Breast epithelium (tissue), 4 donors: ENCODE results near the gene IFNLR1. TPM values are rescaled to one million over a fixed set of nuclear protein-coding genes. Genes with fewer than 3 reads are reported as not detected.

Source experiments
- DNase-seq, 2 donors: peaks; one replicate each; pipeline ENCODE4 v3.0.0-alpha.2; 2019; ENCODE audit warnings: low spot score in 2 of 2
- H3K27ac ChIP-seq, 2 donors: fragments of 200-600 bp; sonication (generic) in 1 of 2; one replicate each; pipeline ENCODE4 v1.5.1; 2016 to 2019; ENCODE audit warnings: mild to moderate bottlenecking in 1 of 2
- H3K27me3 ChIP-seq, 2 donors: fragments of 200-600 bp; sonication (generic) in 1 of 2; one replicate each; pipeline versions ENCODE4 v1.5.1 to v1.6.0; 2017 to 2019; ENCODE audit warnings: control low read depth in 1 of 2, mild to moderate bottlenecking in 1 of 2
- H3K36me3 ChIP-seq: fragments of 200-600 bp; one replicate; pipeline ENCODE4 v1.5.1; 2019
- H3K4me1 ChIP-seq, 2 donors: fragments of 200-600 bp; sonication (generic); one replicate each; pipeline ENCODE4 v1.5.1; 2016 to 2019; ENCODE audit warnings: control low read depth in 1 of 2
- H3K4me3 ChIP-seq, 3 donors: fragments of 200-600 bp; sonication (generic); 1 replicate in 2 of 3; 2 replicates in 1 of 3; pipeline ENCODE4 v1.5.1; 2016 to 2019; ENCODE audit warnings: mild to moderate bottlenecking in 3 of 3, moderate library complexity in 2 of 3
- H3K9me3 ChIP-seq, 2 donors: fragments of 200-600 bp; sonication (generic) in 1 of 2; one replicate each; pipeline ENCODE4 v1.5.1; 2016 to 2019; ENCODE audit warnings: control low read depth in 1 of 2
- CTCF ChIP-seq, 3 donors: fragments of 450-650 bp; IDR thresholded peaks; one replicate each; pipeline ENCODE4 v1.5.1; 2016 to 2017; ENCODE audit warnings: antibody characterized with exemption in 3 of 3, mild to moderate bottlenecking in 3 of 3, moderate library complexity in 3 of 3
- POLR2A ChIP-seq: fragments of 450-650 bp; IDR thresholded peaks from one replicate; pipeline ENCODE4 v1.6.1; 2016; ENCODE audit warnings: antibody characterized with exemption, mild to moderate bottlenecking, moderate library complexity
- POLR2AphosphoS5 ChIP-seq, 3 donors: sonication (generic); formaldehyde crosslinking; IDR thresholded peaks; one replicate each; pipeline ENCODE4 v1.6.1; 2017; ENCODE audit warnings: antibody characterized with exemption in 3 of 3
- intact Hi-C: fragments of 100-400 bp; cut with DNase I; formaldehyde crosslinking; loops from one replicate; pipeline ENCODE4 v1.15.1; 2023; ENCODE audit warnings: low total_unique reads
- total RNA-seq, 3 donors: library from RNA; depleted of rRNA; stranded (reverse); fragments of >200 nt; gene quantifications; one replicate each; pipeline ENCODE4 v1.1.0, GENCODE V29; 2016

IFNLR1 gene
- total RNA-seq, 3 donors from 2014 or later, result under 0.01 to 10.7 (median 3.9) TPM

- intact Hi-C loops, result loop anchor here (5.0 kb wide), 1 partner anchor 71 kb away; no protein-coding TSS in a partner anchor
- DNase-seq, result no peak
Measured at GRCh38 chr1:24206083-24206464, 19.0 kb upstream of the IFNLR1 start.

GRCh38 chr1:24205345-24206082, 18.4 kb upstream of the IFNLR1 start:
- Histone ChIP-seq H3K4me1 (peaks cover 13 to 14% of the 10 kb centered on the region in 2 donors), H3K9me3 (no peaks in the 10 kb centered on the region), H3K4me3 (no peak overlapping the region), H3K36me3 (no peaks in the 10 kb centered on the region), H3K27ac (no peak overlapping the region), H3K27me3 (no peaks in the 10 kb centered on the region)
- TF ChIP-seq POLR2A, result no peak
- TF ChIP-seq CTCF (IDR thresholded peaks at IDR 0.05), result no peak
- TF ChIP-seq POLR2AphosphoS5 (IDR thresholded peaks at IDR 0.05), result no peak
- DNase-seq, result no peak
- intact Hi-C loops, result loop anchor here (5.0 kb wide), 1 partner anchor 72 kb away; no protein-coding TSS in a partner anchor

More at GRCh38 chr1:24206083-24206464, 19.0 kb upstream of the IFNLR1 start:
- H3K4me1 ChIP-seq, result peaks cover 13 to 14% of the 10 kb centered on the region in 2 donors
- no peak for TF ChIP-seq CTCF (IDR thresholded peaks at IDR 0.05)
- H3K4me3 ChIP-seq, result no peak overlapping the region
- H3K27ac ChIP-seq, result no peak overlapping the region
- H3K27me3 ChIP-seq, result no peaks in the 10 kb centered on the region
- no peaks in the 10 kb centered on the region for H3K9me3 ChIP-seq
- no peaks in the 10 kb centered on the region for H3K36me3 ChIP-seq

GRCh38 chr1:24204116-24204515, 17.0 kb upstream of the IFNLR1 start:
- H3K4me1 ChIP-seq, result peaks cover 13 to 14% of the 10 kb centered on the region in 2 donors
- TF ChIP-seq POLR2AphosphoS5 (IDR thresholded peaks at IDR 0.05) (no peak), POLR2A (no peak), CTCF (IDR thresholded peaks at IDR 0.05) (no peak)
- no peak overlapping the region for H3K4me3 ChIP-seq

GRCh38 chr1:24203404-24203803, 16.3 kb upstream of the IFNLR1 start:
- TF ChIP-seq CTCF (IDR thresholded peaks at IDR 0.05) (peak; percentile 15 to 42 (median 23)), POLR2AphosphoS5 (IDR thresholded peaks at IDR 0.05) (peak; percentile 21 to 67 (median 41)), POLR2A (no peak)
- H3K36me3 ChIP-seq, result no peaks in the 10 kb centered on the region
- H3K9me3 ChIP-seq, result no peaks in the 10 kb centered on the region
- peak overlapping the region; percentile 71 to 74 for H3K27ac ChIP-seq
- H3K4me1 ChIP-seq, result peaks cover 13 to 14% of the 10 kb centered on the region in 2 donors
- intact Hi-C loops, result no loop called here
- H3K27me3 ChIP-seq, result no peaks in the 10 kb centered on the region
- peak; percentile 84 to 86 for DNase-seq
- H3K4me3 ChIP-seq, result no peak overlapping the region

More at GRCh38 chr1:24204116-24204515, 17.0 kb upstream of the IFNLR1 start:
- intact Hi-C loops, result no loop called here
- Histone ChIP-seq H3K27me3 (no peaks in the 10 kb centered on the region), H3K9me3 (no peaks in the 10 kb centered on the region), H3K27ac (no peak overlapping the region), H3K36me3 (no peaks in the 10 kb centered on the region)
- no peak for DNase-seq

GRCh38 chr1:24202987-24203386, 15.9 kb upstream of the IFNLR1 start:
- Histone ChIP-seq H3K4me3 (no peak overlapping the region), H3K9me3 (no peaks in the 10 kb centered on the region), H3K4me1 (peaks cover 13 to 14% of the 10 kb centered on the region in 2 donors), H3K27ac (peak overlapping the region; percentile 71 to 74), H3K27me3 (no peaks in the 10 kb centered on the region), H3K36me3 (no peaks in the 10 kb centered on the region)
- intact Hi-C loops, result no loop called here
- TF ChIP-seq POLR2A, result no peak
- TF ChIP-seq CTCF (IDR thresholded peaks at IDR 0.05), result no peak
- no peak for TF ChIP-seq POLR2AphosphoS5 (IDR thresholded peaks at IDR 0.05)
- DNase-seq, result no peak
